Uterus (tissue), 4 donors: ENCODE measurements around the gene BOD1L2. TPM values are rescaled to one million over a fixed set of nuclear protein-coding genes. Genes with fewer than 3 reads are reported as not detected.

Experiments used
- DNase-seq, 2 donors: peaks; one replicate each; pipeline ENCODE4 v3.0.0-alpha.2; 2019 to 2020
- H3K27ac ChIP-seq, 2 donors: fragments of 200-600 bp; sonication (generic); 1 replicate in 1 of 2; 2 replicates in 1 of 2; pipeline ENCODE4 v1.5.1; 2016 to 2018
- H3K27me3 ChIP-seq, 2 donors: fragments of 200-600 bp; sonication (generic); one replicate each; pipeline ENCODE4 v1.5.1; 2018 to 2019; ENCODE audit warnings: control low read depth in 1 of 2
- H3K36me3 ChIP-seq, 2 donors: fragments of 200-600 bp; sonication (generic); one replicate each; pipeline ENCODE4 v1.5.1; 2019; ENCODE audit warnings: control low read depth in 1 of 2
- H3K4me1 ChIP-seq, 2 donors: fragments of 200-600 bp; sonication (generic); one replicate each; pipeline ENCODE4 v1.5.1; 2018 to 2019; ENCODE audit warnings: control low read depth in 1 of 2
- H3K4me3 ChIP-seq, 2 donors: fragments of 200-600 bp; sonication (generic); 1 replicate in 1 of 2; 2 replicates in 1 of 2; pipeline ENCODE4 v1.5.1; 2018 to 2019; ENCODE audit warnings: mild to moderate bottlenecking in 1 of 2
- H3K9me3 ChIP-seq, 2 donors: fragments of 200-600 bp; sonication (generic); one replicate each; pipeline ENCODE4 v1.5.1; 2019; ENCODE audit warnings: control low read depth in 1 of 2
- POLR2A ChIP-seq, 2 donors: fragments of 450-650 bp; IDR thresholded peaks; one replicate each; pipeline ENCODE4 v1.6.1; 2016; ENCODE audit warnings: antibody characterized with exemption in 2 of 2, mild to moderate bottlenecking in 1 of 2, moderate library complexity in 1 of 2
- intact Hi-C: fragments of 100-400 bp; cut with DNase I; formaldehyde crosslinking; loops from one replicate; pipeline ENCODE4 v1.15.1; 2023; ENCODE audit warnings: low total_unique reads
- total RNA-seq, 4 donors: library from RNA; depleted of rRNA in 3 of 4; stranded (reverse); fragments of >200 nt in 3 of 4; gene quantifications; one replicate each; pipeline versions ENCODE4 v1.1.0 to v1.2.4, GENCODE V29; 2014 to 2023
- TF ChIP-seq, protein P1 (sequence below), 4 experiments: fragments of 200-600 bp in 2 of 4; fragments of 450-650 bp in 2 of 4; sonication (generic) in 2 of 4; IDR thresholded peaks; one replicate each; pipeline ENCODE4 v1.5.1; 2016 to 2019; ENCODE audit warnings: antibody characterized with exemption in 4 of 4, mild to moderate bottlenecking in 2 of 4, moderate library complexity in 1 of 4
- donor health status: DM: yes; HTN: yes; CAD: no.

Gene BOD1L2
- total RNA-seq, 4 donors from 2014 or later, result not detected

DNA sequence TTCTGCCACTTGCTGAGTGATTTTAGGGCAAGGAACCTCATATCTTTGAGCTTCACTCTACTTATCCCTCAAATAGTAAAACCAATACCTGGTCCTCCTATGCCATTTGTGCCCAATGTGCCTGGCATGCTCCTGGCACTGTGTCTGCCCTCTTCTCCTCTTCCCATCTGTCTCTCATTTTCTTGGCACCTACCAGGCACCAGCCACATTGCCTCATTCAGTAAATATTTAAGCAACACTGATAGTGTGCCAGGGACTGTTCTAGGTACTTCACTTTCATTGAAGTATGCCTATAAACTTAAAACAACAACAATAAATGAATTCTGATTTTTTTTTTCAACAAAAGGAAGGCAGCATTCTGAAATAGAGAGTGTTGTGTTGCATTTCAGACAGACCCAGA lies 15.1 kb upstream of the BOD1L2 start:
- intact Hi-C loops, result no loop called here
- H3K27me3 ChIP-seq, result no peaks in the 10 kb centered on the region
- H3K9me3 ChIP-seq, result no peaks in the 10 kb centered on the region
- no peak for DNase-seq
- no peaks in the 10 kb centered on the region for H3K4me1 ChIP-seq
- no peak for TF ChIP-seq POLR2A (IDR thresholded peaks at IDR 0.05)
- no peak overlapping the region for H3K4me3 ChIP-seq
- H3K36me3 ChIP-seq, result no peaks in the 10 kb centered on the region
- no peak overlapping the region for H3K27ac ChIP-seq

DNA sequence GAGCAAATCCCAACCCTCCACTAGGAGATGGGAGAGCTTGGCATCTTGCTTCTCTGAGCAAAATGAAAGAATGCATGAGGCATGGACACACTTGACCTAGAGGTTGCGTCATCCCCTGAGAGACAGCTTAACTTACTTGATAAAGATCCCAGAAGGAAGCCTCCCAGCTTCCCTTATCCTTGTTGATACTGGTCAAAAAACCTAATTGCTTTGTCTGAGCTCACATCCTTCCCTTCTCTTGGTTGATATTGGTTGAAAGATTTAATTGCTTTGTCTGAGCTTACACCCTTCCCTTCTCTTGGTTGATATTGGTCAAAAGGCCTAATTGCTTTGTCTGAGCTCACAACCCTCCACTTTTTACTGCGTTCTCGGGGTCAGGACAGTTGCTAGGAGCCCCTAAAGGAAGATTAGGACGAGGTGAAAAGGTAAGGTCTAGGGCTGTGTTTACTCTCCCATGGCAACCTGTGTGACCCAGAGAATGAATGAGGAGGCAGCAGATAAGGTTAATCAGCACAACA lies 12.2 kb upstream of the BOD1L2 start:
- Histone ChIP-seq H3K4me1 (no peaks in the 10 kb centered on the region), H3K9me3 (no peaks in the 10 kb centered on the region), H3K36me3 (no peaks in the 10 kb centered on the region), H3K27ac (no peak overlapping the region), H3K27me3 (no peaks in the 10 kb centered on the region), H3K4me3 (no peak overlapping the region)
- no peak for TF ChIP-seq POLR2A (IDR thresholded peaks at IDR 0.05)
- TF ChIP-seq, protein P1, sequence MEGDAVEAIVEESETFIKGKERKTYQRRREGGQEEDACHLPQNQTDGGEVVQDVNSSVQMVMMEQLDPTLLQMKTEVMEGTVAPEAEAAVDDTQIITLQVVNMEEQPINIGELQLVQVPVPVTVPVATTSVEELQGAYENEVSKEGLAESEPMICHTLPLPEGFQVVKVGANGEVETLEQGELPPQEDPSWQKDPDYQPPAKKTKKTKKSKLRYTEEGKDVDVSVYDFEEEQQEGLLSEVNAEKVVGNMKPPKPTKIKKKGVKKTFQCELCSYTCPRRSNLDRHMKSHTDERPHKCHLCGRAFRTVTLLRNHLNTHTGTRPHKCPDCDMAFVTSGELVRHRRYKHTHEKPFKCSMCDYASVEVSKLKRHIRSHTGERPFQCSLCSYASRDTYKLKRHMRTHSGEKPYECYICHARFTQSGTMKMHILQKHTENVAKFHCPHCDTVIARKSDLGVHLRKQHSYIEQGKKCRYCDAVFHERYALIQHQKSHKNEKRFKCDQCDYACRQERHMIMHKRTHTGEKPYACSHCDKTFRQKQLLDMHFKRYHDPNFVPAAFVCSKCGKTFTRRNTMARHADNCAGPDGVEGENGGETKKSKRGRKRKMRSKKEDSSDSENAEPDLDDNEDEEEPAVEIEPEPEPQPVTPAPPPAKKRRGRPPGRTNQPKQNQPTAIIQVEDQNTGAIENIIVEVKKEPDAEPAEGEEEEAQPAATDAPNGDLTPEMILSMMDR (IDR thresholded peaks at IDR 0.05), result no peak
- no peak for DNase-seq
- intact Hi-C loops, result no loop called here

DNA sequence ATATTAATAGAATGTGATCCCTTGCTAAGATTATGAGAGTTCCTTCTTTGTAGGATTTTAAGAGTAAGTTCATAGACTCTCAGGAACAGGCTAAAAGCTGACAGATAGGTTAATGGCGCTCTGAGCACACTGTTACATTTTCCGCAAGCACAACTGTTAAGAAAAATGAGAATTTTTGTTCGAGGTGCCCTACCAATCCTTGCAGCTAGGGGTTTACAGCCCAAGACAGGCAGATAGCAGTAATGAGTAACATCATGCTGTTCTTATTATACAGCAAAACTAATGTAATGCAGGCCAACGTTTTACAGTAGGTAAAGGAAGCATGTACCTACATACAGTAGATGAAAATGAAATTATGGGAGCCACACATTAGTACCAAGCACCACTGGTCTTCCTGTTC lies 11.2 kb upstream of the BOD1L2 start:
- Histone ChIP-seq H3K4me1 (no peaks in the 10 kb centered on the region), H3K36me3 (no peaks in the 10 kb centered on the region), H3K27ac (no peak overlapping the region), H3K27me3 (no peaks in the 10 kb centered on the region), H3K9me3 (no peaks in the 10 kb centered on the region), H3K4me3 (no peak overlapping the region)
- intact Hi-C loops, result no loop called here
- no peak for DNase-seq
- TF ChIP-seq, protein P1 (IDR thresholded peaks at IDR 0.05), result no peak
- TF ChIP-seq POLR2A (IDR thresholded peaks at IDR 0.05), result no peak

DNA sequence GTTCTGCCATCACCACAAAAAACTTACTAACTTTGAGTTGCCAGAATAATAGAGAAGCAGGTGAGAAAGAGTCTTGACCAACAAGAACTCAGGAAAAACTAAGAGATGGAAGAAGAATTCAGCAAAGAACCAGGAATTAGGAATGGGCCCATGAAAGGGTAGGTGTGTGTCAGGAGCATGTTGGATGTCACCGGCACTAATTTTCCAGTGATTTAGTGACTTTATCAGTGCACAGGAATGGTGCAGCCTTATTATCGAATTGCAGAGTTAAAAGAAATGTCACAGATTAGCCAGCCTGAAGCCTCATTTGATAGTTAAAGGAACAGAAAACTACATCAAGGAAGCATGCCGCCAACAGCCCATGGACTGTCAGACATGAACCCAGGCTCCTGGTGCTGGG lies 9.0 kb upstream of the BOD1L2 start:
- intact Hi-C loops, result no loop called here
- H3K4me1 ChIP-seq, result no peaks in the 10 kb centered on the region
- TF ChIP-seq POLR2A (IDR thresholded peaks at IDR 0.05), result no peak
- TF ChIP-seq, protein P1 (IDR thresholded peaks at IDR 0.05), result no peak

DNA sequence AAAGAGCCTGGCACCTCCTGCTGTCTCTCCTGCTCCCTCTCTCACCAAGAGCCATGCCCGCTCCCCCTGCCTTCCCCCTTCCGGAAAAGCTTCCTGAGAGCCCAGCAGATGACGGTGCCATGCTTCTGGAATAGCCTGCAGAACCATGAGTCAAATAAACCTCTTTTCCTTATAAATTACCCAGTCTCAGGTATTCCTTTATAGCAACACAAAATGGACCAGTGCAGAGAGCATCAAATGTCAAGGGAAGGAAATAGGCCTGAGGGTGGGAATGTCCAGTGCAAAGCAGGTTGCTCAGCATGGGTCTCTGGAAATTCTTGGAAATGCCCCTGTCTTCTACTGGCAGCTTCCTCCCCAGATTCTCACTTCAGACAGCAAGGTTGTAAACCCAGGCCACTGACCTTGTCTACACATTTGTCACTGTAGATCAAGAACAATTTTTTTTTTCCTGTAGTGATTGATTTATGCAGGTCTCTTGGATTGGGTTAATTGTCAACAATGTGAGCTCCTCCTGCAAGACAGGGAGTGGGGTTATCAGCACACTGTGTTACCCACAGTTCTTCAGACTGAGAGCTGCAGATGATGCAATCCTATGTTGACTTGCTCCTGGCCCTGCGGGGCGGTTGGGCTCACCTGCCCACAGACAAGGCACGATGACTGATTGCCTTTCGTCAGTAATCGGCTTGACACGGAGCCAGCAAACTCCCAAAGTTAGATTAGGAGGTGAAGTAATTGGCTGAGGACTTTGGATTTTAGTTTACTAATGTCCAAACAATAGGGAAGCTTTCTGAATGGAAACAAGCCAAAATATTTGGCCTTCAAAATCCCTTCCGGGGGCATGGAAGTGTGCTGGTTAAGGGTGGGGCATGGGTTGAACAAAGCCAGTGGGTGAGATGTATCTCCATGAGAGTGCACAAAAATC lies 5.4 kb upstream of the BOD1L2 start:
- DNase-seq, result no peak
- Histone ChIP-seq H3K36me3 (no peaks in the 10 kb centered on the region), H3K27me3 (no peaks in the 10 kb centered on the region), H3K9me3 (no peaks in the 10 kb centered on the region), H3K4me1 (no peaks in the 10 kb centered on the region), H3K27ac (no peak overlapping the region), H3K4me3 (no peak overlapping the region)
- intact Hi-C loops, result no loop called here
- TF ChIP-seq POLR2A (IDR thresholded peaks at IDR 0.05), result no peak
- TF ChIP-seq, protein P1 (IDR thresholded peaks at IDR 0.05), result no peak

More for the DNA sequence above, 9.0 kb upstream of the BOD1L2 start:
- H3K36me3 ChIP-seq, result no peaks in the 10 kb centered on the region
- H3K9me3 ChIP-seq, result no peaks in the 10 kb centered on the region
- H3K27ac ChIP-seq, result no peak overlapping the region
- H3K27me3 ChIP-seq, result no peaks in the 10 kb centered on the region
- no peak overlapping the region for H3K4me3 ChIP-seq
- DNase-seq, result no peak
